Measurements from ENCODE around the gene ENGASE.

DNA sequence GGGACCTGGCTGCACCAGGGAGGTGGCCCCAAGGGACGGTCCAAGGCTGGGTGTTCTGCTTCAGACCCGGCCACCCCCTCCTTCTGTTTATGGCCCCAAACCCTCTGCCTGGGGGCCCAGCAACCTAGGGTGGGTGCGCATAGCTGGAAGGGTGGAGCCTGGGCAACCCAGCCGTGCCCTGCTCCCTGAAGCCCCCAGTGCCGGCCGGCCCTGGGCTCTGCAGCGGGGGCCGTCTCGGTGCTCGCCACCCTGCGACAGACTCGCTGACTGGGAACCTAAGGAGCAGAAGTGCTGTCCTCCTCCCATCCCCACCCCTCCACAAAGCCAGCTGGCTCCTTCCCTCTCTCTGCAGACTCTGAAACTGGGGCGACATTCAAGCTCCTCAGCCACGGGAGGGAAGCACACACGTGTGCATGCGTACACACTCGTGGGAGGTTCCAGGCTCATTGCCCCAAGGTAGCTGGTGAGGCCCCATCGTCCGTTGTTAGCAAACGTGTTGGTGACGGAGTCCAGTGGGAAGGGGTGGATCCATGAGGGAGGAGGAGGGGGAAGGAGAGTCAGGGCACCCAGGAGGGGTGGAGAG, 43.4 kb downstream of the ENGASE start:
- no peak for TF ChIP-seq CTCF (IDR thresholded peaks at IDR 0.05)
- no peak for TF ChIP-seq POLR2A (IDR thresholded peaks at IDR 0.05)

All from lower leg skin (tissue), 3 donors.